SKM-1 (cell line): ENCODE measurements around the gene PER3.
A peak's percentile ranks its signal among the peaks of the same experiment; 100 is the strongest.

Experiments used
- DNase-seq: peaks from one replicate; lab custom pipeline; 2025; ENCODE audit not compliant: unreplicated experiment; lab: John Stamatoyannopoulos, UW

Gene PER3

GRCh38 chr1:7783826-7784491, at the start of gene PER3:
PER3 (plus strand) TSS chr1:7784291; CDS start chr1:7784878, 587 bp downstream.
- peak; percentile 87 for DNase-seq

GRCh38 chr1:7738044-7738443, 46.0 kb upstream of the PER3 start:
- no peak for DNase-seq

- DNase-seq: no peak
These were observed 40.7 kb upstream of the PER3 start for GRCh38 chr1:7743346-7743745.

GRCh38 chr1:7744882-7745281, 39.2 kb upstream of the PER3 start:
- no peak for DNase-seq

DNA sequence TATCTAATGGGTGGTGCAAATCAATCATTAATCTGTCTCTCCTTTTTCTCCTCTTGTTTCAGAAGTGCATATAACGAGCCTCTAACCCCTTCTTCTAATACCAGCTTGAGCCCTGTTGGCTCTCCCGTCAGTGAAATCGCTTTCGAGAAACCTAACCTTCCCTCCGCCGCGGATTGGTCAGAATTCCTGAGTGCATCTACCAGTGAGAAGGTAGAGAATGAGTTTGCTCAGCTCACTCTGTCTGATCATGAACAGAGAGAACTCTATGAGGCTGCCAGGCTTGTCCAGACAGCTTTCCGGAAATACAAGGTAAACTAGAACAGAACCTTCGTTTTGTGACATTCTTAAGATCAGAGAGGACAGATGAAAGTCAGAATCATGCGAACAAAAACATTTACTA, 38.3 kb upstream of the PER3 start:
- DNase-seq: no peak

DNA sequence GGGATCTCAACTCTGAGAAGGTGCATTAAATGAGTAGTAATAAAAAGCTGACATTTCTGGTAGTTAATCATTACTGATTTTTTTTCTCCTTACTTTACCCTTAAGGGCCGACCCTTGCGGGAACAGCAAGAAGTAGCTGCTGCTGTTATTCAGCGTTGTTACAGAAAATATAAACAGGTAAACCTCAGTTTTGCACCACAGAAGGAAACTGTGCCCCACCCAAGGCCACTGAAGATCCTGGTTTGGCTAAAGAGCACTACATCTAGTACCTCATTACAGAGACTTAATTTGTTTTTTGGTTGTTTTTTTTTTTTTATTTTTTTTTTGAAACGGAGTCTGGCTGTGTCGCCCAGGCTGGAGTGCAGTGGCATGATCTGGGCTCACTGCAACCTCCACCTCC, 36.5 kb upstream of the PER3 start:
- no peak for DNase-seq

DNA sequence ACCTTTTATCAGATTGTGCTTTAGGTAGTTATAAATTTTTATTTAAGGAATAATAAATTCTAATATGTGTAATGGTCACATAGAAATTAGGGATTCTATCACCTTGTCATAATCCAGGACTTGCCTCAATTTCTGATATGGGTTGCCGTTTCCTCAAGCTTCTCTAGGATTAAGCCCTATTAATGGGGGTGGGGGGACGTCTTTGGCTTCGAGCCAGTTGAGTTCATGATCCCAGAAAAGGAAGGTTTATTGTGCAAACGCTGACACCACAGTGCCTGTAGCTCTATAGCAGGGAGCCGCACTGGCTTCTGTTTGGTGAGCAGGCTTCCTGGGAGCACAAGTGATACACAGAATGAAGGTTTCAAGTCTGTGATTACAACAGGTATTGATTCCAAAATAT, 35.0 kb upstream of the PER3 start:
- no peak for DNase-seq

GRCh38 chr1:7751174-7751573, 32.9 kb upstream of the PER3 start:
- no peak for DNase-seq

DNA sequence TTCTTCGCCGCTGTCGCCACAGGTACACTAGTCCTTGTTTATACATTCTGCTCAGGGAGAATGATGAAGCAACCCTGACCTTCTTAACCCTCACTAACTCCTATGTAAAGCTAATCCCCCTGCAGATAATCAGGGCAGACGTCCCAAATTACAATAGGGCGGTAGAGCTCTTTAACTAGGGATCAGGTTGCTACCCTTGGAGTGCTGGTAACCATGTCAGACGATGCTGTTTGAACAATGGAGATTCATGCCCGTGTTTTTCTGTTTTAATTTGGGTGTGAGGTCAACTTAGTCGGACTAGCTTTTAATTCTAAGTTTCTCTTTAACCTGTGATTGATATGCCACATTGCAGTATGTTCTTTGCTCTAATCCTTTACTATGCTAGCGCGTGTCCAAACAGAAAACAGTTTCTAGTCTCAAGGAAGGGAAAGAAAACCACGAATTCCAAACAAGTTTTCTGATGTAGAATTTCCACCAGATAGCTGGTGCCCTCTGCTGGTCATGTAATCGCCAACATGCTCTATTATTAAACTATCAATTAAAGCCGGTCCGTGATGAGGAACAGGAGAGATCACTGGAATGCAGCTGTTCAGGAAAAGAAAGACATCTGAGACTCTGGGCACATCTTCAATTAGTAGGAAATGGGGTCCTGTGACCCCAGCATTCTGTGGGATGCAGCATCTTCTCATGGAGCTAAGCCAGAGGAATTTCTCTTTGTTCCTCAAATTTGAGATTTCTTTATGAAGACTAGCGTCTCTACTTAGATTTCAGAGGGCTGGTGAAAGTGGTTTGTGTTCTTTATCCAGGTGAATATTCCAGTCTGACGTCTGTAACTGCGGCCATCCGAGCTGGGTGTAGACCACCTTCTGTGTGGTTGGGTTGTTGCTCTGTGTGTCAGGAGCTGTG, 31.3 kb upstream of the PER3 start:
- DNase-seq: no peak

DNA sequence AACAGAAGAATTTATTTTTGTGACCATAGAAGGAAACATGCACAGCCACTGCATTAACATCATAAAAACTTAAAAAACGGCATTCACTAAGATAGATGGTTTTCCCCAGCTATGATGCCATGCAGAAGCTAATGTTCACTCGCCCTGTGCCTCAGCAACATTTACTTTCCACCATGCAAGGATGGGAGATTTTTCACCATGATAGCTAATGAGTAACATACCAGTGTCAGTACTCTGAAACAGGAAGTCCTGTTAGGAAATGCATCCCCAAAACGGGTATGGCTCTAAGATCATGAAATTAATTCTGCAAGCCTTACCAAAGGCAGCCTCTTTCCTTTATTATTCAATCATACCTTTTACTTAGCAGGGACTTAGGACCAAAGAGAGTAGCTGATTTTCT, 30.4 kb upstream of the PER3 start:
- no peak for DNase-seq

DNA sequence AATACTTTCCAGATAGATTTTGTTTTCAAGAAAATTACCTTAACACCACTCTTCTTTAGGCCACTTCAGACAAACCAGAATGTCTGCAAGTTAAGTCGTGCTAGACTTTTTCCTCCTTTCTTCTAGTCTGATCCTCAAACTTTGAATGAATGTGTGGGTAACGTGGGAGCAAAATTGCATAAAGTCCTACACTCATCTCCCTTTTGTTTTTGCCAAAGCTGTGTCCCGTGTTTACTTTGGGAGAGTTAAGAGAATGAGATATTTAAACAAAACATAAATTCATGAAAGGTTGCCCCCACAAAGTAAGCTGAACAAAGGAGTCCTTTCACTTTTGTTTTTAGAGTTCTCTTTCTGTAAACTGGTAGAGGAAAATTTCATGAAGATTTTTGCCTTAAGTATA, 29.9 kb upstream of the PER3 start:
- no peak for DNase-seq

DNA sequence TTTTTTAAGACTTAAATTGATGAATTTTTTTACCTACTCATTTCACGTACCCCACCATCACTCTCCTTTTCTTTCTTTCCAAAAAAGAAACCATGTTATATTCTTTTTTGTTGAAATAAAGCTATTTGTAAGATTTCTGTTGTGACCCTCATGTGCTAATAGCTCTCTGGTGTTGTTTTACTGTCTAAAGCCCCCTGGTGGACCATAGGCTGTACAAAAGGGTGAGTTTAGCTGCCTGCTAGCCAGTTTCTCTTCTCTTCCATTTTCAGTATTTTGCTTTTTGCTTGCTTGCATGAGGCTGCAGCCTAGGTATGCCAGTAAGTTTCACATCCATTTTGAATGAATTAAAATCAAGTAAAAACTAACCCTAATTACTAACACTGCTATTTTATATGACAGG, 28.6 kb upstream of the PER3 start:
- no peak for DNase-seq

DNA sequence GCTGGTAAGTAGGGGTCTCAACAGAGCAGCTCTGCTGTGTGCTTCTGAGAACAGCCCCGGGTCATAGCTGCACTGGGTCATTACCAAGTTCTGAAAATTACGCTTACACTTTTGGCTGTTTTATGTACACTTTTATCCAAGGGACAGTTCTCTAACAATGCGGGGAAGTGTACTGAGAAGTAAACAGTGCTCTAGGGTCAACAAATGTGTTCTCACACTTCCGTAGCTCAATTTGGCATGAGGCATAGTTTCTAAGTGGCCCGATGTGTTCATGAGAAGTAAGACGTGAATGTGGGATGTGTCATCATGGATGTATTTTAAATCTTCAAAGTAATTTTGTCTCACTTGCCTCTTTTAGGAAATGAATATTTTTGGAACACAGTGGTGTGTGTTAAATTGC, 23.8 kb upstream of the PER3 start:
- DNase-seq: no peak

DNA sequence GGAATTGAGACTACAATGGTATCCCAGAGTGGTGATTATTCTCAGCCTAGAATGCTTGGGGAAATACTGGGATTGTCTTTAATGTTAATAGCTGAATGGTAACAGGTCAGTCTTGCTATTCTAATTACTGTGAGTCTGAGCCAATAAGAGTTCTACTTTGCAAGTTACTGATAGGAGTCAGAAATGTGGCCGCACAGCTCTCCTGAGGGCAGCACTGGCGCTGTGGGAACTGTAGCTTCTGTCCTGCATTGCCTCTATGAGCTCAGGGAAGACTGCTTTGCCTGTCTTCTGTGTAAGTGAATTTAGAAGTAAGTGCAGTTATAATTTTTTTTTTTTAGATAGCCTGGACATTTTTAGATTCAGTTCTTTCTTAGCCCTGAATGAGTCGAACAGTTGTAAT, 23.0 kb upstream of the PER3 start:
- DNase-seq: no peak

GRCh38 chr1:7767176-7767575, 16.9 kb upstream of the PER3 start:
- no peak for DNase-seq

DNA sequence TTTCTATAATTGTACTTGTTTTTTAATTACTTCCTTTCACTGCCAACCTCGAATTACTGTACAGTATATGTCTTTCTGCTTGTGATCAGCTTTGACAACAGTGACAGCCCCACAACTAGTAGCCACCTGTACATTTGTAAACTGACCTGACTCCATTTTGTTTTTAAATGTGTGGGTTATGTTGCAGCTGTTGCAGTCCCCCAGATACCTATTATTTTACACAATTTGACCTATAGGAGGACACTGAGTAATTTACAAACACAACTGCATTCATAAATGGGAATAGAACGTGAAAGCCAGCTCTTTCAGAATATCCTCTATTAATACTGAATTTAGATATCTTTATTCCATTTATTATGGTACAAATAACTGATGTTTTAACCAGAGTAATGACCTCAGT, 15.5 kb upstream of the PER3 start:
- no peak for DNase-seq

GRCh38 chr1:7769673-7770412, 14.2 kb upstream of the PER3 start:
- no peak for DNase-seq

DNA sequence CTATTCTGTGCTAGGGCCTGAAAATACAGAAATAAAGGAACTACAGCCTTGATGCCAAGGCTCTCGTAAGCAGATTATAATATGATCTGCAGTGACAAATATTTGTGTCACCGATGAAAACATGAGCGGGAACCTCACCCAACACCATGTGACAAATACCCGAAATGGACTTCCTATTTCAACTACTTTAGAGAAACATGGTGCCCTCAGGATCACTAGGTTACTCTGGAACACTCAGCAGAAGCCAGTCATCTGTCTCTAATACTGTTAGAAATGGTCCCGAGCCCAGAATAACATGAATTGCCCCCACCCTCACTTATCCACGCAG, 13.5 kb upstream of the PER3 start:
- no peak for DNase-seq

- DNase-seq: peak; percentile 47
These were observed 12.9 kb upstream of the PER3 start, which contains the start of gene VAMP3 for GRCh38 chr1:7770997-7771822. VAMP3 (plus strand) TSS chr1:7771296; CDS start chr1:7771384, 88 bp downstream.

- no peak for DNase-seq
These were observed 12.2 kb upstream of the PER3 start for GRCh38 chr1:7771823-7772299.

GRCh38 chr1:7777591-7777990, 6.5 kb upstream of the PER3 start:
- DNase-seq: no peak
